NK-92 treated with Interleukin-12 subunit alpha and Interleukin-12 subunit beta, amount 100 ng/mL, for 24 hours (cell line): ENCODE data around the gene HS3ST2.
"Not testable (repeated sequence)": the region's sequence is repeated elsewhere in the genome, so short reads cannot be mapped to it uniquely, and the experiment has no call there.

ENCODE experiments used
- DNase-seq: peaks from one replicate; lab custom pipeline; 2025; lab: John Stamatoyannopoulos, UW

The HS3ST2 gene

DNA sequence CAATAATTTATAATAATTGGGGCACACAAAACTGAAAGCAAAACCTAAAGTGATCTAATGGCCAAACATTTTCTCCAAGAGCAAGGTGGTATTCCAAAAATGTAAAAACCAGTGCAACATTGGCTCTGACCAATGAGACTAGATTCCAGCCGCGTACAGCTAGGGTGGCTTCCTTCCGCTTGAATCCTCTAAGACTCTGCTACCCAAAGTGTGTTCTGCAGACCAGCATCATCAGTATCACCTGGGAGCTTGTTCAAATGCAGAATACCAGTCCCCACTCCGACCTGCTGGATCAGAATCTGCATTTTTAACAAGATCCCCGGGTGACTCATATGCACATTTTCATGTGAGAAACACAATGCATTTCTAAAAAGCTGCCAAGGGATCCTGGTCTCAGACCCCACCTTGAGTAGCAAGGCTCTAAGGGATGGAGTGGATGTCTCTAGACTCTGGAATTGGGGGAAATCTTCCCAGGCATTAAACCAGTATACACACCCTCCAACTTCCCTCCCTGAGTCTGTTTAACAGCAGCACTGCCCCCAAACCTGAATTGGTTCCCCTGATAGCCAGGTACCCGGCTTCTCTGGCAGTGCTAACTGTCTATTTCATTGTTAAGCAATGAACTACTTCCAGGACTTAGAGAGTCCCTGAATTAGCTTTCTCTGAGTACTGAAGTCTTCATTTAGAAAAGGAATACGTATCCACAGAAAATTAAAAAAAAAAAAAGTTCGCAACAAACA lies 118.2 kb downstream of the HS3ST2 start:
- DNase-seq: no peak

DNA sequence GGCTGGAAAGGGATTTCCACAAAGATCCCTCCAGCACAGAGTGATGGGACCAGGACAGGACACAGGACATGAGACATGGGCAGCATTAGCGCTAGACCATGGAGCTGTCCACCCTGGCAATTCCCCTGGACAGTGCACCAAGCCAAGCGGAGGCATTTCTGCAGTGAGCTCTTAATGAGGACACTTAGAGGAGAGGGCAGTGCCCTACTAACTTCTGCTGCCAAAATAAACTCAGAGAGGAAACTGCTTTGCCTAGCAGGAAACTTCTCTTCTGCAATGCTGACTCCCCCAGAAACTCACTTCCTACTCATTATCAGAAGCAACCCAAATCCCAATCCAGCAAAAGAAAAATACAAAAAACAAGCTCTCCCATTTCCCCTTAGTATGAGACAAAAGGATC lies 119.2 kb downstream of the HS3ST2 start:
- DNase-seq: no peak

DNA sequence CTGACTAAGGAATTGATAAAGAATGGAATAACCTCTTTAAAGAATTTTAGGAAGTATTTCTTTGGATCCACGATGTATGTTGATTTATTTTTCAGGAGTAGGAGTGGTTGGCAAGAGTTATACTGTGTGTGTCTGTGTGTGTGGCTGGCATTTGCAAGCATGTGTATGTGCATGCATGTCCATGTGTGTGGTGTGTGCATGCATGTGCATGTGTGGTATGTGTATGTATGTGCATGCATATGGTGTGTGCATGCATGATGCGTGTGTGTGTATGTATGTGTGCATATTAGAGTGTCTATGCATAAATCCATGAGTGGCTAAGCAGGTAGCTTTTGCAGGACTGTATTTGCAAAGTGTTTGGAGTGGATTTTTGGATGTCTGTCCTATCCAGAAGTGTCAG lies 120.8 kb downstream of the HS3ST2 start:
- DNase-seq: no peak

- DNase-seq: no peak
Observed at GRCh38 chr16:22937169-22937568, 123.2 kb downstream of the HS3ST2 start.

- no peak for DNase-seq
Observed at GRCh38 chr16:22938647-22939046, 124.7 kb downstream of the HS3ST2 start.

DNA sequence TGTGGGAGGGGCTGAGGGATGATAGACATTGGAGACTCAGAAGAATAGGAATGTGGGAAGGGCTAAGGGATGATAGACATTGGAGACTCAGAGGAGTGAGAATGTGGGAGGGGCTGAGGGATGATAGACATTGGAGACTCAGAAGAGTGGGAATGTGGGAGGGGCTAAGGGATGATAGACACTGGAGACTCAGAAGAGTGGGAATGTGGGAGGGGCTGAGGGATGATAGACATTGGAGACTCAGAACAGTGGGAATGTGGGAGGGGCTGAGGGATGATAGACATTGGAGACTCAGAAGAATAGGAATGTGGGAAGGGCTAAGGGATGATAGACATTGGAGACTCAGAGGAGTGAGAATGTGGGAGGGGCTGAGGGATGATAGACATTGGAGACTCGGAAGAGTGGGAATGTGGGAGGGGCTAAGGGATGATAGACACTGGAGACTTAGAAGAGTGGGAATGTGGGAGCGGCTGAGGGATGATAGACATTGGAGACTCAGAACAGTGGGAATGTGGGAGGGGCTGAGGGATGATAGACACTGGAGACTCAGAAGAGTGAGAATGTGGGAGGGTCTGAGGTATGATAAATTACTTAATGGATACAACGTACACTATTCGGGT lies 125.9 kb downstream of the HS3ST2 start:
- DNase-seq: not testable (repeated sequence)

- no peak for DNase-seq
Observed at GRCh38 chr16:22941970-22942501, 128.1 kb downstream of the HS3ST2 start.

DNA sequence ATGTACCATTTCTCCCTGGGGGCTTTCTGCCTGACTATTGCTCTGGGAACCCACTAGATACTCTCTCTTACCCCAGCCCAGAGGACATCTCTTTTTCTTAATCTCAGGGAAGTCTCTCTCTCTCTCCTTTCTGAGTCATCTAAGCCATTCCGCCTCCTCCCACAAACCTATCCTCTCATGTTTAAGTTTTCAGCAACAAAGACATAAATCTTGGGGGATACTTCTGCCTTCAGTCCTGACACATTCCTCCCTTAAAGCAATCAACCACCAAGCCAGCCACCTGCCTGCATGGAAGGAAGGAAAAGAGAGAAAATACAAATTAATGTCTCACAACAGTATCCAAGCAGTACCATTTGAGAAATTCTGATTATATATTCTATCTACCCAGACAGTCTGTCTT lies 128.8 kb downstream of the HS3ST2 start:
- DNase-seq: no peak

GRCh38 chr16:22945361-22945760 lies 131.4 kb downstream of the HS3ST2 start:
- DNase-seq: no peak

DNA sequence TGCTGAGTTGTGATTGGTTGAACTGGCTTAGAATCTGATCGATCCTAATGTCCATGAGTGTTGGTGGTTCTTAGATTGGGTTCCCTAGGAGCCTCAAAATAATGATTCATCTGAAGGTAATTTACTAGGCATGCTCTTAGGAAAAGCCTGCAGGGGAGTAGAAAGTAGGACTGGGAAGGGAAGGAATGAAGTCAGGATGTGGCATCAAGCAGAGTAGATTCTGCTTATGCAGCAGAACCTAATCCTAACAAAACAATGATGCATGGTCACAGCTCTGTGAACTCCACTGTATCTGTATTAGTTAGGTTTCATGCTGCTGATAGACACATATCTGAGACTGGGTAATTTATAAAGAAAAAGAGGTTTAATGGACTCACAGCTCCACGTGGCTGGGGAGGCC lies 132.5 kb downstream of the HS3ST2 start:
- DNase-seq: no peak

GRCh38 chr16:22948058-22948602 lies 134.2 kb downstream of the HS3ST2 start:
- no peak for DNase-seq

GRCh38 chr16:22948603-22949368 lies 134.8 kb downstream of the HS3ST2 start:
- DNase-seq: peak; percentile 48

DNA sequence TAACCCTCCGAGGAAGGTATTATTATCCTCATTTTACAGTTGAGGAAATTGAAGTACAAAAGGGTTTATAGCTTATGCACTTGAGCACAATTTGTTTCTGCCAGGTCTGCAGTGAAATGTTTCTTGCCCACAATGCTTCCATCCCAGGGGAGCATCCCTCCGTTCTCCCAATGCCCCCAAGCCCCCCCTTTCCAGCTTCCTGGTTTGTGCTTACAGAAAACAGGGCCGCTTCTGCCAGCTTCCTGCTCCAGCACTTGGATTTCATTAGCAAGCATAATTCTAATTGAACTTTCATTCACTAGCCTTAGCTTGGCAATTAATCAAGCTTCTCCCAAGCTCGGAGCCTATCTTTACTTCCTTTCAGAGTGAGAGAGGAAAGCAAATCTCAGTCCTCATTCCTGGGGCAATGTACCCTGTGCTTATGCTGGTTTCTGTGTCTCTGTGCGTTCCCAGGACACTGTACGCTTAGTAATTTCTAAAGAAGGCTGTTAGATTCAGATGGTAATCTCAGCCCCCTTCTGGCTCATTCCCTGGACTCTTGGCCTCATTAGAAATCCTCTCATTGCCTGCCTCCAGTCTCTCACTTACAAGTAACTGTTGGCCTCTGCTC lies 141.6 kb downstream of the HS3ST2 start:
- no peak for DNase-seq

DNA sequence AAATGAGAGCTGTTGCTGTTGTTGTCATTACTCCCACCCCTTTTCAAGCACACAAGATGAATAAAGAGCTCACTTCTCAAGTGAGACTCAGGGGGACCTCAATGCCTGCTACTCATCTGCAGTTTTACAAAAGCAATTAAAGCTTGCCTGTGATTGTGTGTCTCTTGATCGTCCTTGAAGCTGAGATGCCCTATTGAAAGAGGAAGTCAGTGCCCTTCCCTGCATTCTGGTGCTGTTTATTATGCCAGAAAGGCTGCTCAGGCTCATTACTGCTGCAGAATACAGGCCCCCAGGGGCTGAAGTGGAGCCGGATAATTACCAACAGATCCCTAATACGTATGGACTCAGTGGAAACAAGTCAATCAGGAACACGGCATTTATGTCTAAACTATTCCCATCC lies 147.2 kb downstream of the HS3ST2 start:
- DNase-seq: no peak

DNA sequence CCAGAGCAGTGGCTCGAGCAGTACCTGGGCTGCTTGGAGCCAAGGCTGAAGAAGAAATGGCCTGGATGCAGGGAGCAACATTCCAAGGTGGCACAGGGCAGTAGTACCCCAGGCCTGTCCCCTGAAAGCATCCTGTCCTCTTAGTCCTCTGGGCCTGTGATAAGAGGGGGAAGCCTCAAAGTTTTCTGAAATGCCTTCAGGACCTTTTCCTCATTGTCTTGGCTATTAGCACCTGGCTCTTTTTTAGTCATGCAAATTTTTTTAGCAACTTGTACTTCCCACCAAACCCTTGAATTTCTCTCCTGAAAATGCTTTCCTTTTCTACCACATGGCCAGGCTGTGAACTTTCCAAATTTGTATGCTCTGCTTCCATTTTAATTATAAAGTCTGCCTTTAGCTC lies 148.9 kb downstream of the HS3ST2 start:
- DNase-seq: no peak
